22Rv1 (cell line): ENCODE results near the gene CEACAM16.

Experiments
- H3K27ac ChIP-seq: fragments of 450-650 bp; 2 replicates; pipeline ENCODE4 v1.5.1; 2017
- CTCF ChIP-seq: fragments of 450-650 bp; IDR thresholded peaks from 2 replicates; pipeline ENCODE4 v1.5.1; 2017; ENCODE audit warnings: mild to moderate bottlenecking
- ZFX ChIP-seq: fragments of 450-650 bp; IDR thresholded peaks from 2 replicates; pipeline ENCODE4 v1.6.1; 2017; ENCODE audit warnings: antibody characterized with exemption, borderline replicate concordance

Gene CEACAM16

GRCh38 chr19:44732235-44733014, 33.5 kb downstream of the CEACAM16 start:
- TF ChIP-seq CTCF, result no peak
- no peak for TF ChIP-seq ZFX
- no peak overlapping the region for H3K27ac ChIP-seq

- H3K27ac ChIP-seq, result no peak overlapping the region; the same call in 1 of the 2 replicates
- no peak for TF ChIP-seq CTCF
Observed at GRCh38 chr19:44734357-44734756, 35.4 kb downstream of the CEACAM16 start.

GRCh38 chr19:44735011-44735410, 36.1 kb downstream of the CEACAM16 start:
- H3K27ac ChIP-seq, result peak overlapping the region; percentile 15; the same call in 1 of the 2 replicates
- no peak for TF ChIP-seq ZFX
- TF ChIP-seq CTCF, result no peak

- TF ChIP-seq CTCF (no peak), ZFX (no peak)
- H3K27ac ChIP-seq, result 0 out of 2 replicates have a peak overlapping the region, but pooled peaks have one; percentile 7
Observed at GRCh38 chr19:44737238-44738071, 38.5 kb downstream of the CEACAM16 start.

- TF ChIP-seq CTCF (no peak), ZFX (no peak)
- no peak overlapping the region for H3K27ac ChIP-seq
Observed at GRCh38 chr19:44738136-44738535, 39.2 kb downstream of the CEACAM16 start.

GRCh38 chr19:44738603-44739558, 39.9 kb downstream of the CEACAM16 start:
- H3K27ac ChIP-seq, result 0 out of 2 replicates have a peak overlapping the region, but pooled peaks have one; percentile 10
- no peak for TF ChIP-seq ZFX
- TF ChIP-seq CTCF, result no peak
